Activated naive CD8-positive, alpha-beta T cell (primary cell): ENCODE measurements around the gene UMPS.
"Not testable (repeated sequence)": the region's sequence is repeated elsewhere in the genome, so short reads cannot be mapped to it uniquely, and the experiment has no call there.

ENCODE experiments used
- H3K27ac Mint-ChIP-seq: one replicate; pipeline ENCODE4 v1.8.0; 2021; ENCODE audit warnings: mixed read lengths
- H3K27me3 Mint-ChIP-seq: one replicate; pipeline ENCODE4 v1.8.0; 2021; ENCODE audit warnings: mixed read lengths
- H3K36me3 Mint-ChIP-seq: one replicate; pipeline ENCODE4 v1.8.0; 2021; ENCODE audit warnings: mixed read lengths
- H3K4me1 Mint-ChIP-seq: one replicate; pipeline ENCODE4 v1.8.0; 2021; ENCODE audit warnings: low read depth, mixed read lengths
- H3K4me3 Mint-ChIP-seq: one replicate; pipeline ENCODE4 v1.8.0; 2021; ENCODE audit warnings: mild to moderate bottlenecking, mixed read lengths
- H3K9me3 Mint-ChIP-seq: one replicate; pipeline ENCODE4 v1.8.0; 2021; ENCODE audit warnings: low read depth, mixed read lengths

The UMPS gene

GRCh38 chr3:124747111-124747981, 17.1 kb downstream of the UMPS start:
- Mint-ChIP-seq H3K27me3 (no peaks in the 10 kb centered on the region), H3K4me3 (no peak overlapping the region), H3K4me1 (peaks cover under 1% of the 10 kb centered on the region)

GRCh38 chr3:124748560-124749198, 18.4 kb downstream of the UMPS start:
- peaks cover 2% of the 10 kb centered on the region for H3K27me3 Mint-ChIP-seq
- no peak overlapping the region for H3K4me3 Mint-ChIP-seq

More at GRCh38 chr3:124747111-124747981, 17.1 kb downstream of the UMPS start:
- Mint-ChIP-seq H3K9me3 (no peaks in the 10 kb centered on the region), H3K36me3 (no peaks in the 10 kb centered on the region), H3K27ac (no peak overlapping the region)

GRCh38 chr3:124749877-124750276, 19.6 kb downstream of the UMPS start:
- not testable (repeated sequence) for H3K36me3 Mint-ChIP-seq, H3K4me1 Mint-ChIP-seq, H3K4me3 Mint-ChIP-seq, H3K27ac Mint-ChIP-seq, H3K27me3 Mint-ChIP-seq, H3K9me3 Mint-ChIP-seq

More at GRCh38 chr3:124748560-124749198, 18.4 kb downstream of the UMPS start:
- H3K27ac Mint-ChIP-seq: no peak overlapping the region
- no peaks in the 10 kb centered on the region for H3K36me3 Mint-ChIP-seq
- no peaks in the 10 kb centered on the region for H3K9me3 Mint-ChIP-seq
- no peaks in the 10 kb centered on the region for H3K4me1 Mint-ChIP-seq

GRCh38 chr3:124751501-124751900, 21.2 kb downstream of the UMPS start:
- Mint-ChIP-seq H3K4me1 (no peaks in the 10 kb centered on the region), H3K9me3 (no peaks in the 10 kb centered on the region), H3K27ac (no peak overlapping the region), H3K4me3 (no peak overlapping the region), H3K27me3 (peaks cover 2% of the 10 kb centered on the region), H3K36me3 (peaks cover 2% of the 10 kb centered on the region)

- H3K4me1 Mint-ChIP-seq: no peaks in the 10 kb centered on the region
- no peaks in the 10 kb centered on the region for H3K9me3 Mint-ChIP-seq
- peaks cover 2% of the 10 kb centered on the region for H3K27me3 Mint-ChIP-seq
- no peak overlapping the region for H3K4me3 Mint-ChIP-seq
- H3K36me3 Mint-ChIP-seq: peaks cover 2% of the 10 kb centered on the region
- H3K27ac Mint-ChIP-seq: no peak overlapping the region
These were observed 21.8 kb downstream of the UMPS start for GRCh38 chr3:124752051-124752450.

GRCh38 chr3:124757926-124758325, 27.7 kb downstream of the UMPS start:
- not testable (repeated sequence) for H3K4me3 Mint-ChIP-seq, H3K9me3 Mint-ChIP-seq, H3K27ac Mint-ChIP-seq, H3K27me3 Mint-ChIP-seq, H3K36me3 Mint-ChIP-seq, H3K4me1 Mint-ChIP-seq

GRCh38 chr3:124758851-124759635, 28.8 kb downstream of the UMPS start:
- no peak overlapping the region for H3K4me3 Mint-ChIP-seq
- no peaks in the 10 kb centered on the region for H3K27me3 Mint-ChIP-seq
- H3K27ac Mint-ChIP-seq: no peak overlapping the region
- no peaks in the 10 kb centered on the region for H3K9me3 Mint-ChIP-seq
- H3K36me3 Mint-ChIP-seq: peaks cover 2% of the 10 kb centered on the region
- H3K4me1 Mint-ChIP-seq: peaks cover 7% of the 10 kb centered on the region

- Mint-ChIP-seq H3K36me3 (peaks cover 2% of the 10 kb centered on the region), H3K4me3 (no peak overlapping the region), H3K4me1 (peaks cover 7% of the 10 kb centered on the region), H3K27ac (no peak overlapping the region), H3K9me3 (no peaks in the 10 kb centered on the region), H3K27me3 (no peaks in the 10 kb centered on the region)
These were observed 29.6 kb downstream of the UMPS start for GRCh38 chr3:124759666-124760401.

- Mint-ChIP-seq H3K36me3 (no peaks in the 10 kb centered on the region), H3K4me1 (peaks cover 7% of the 10 kb centered on the region), H3K27ac (no peak overlapping the region), H3K9me3 (no peaks in the 10 kb centered on the region), H3K27me3 (no peaks in the 10 kb centered on the region), H3K4me3 (no peak overlapping the region)
These were observed 30.3 kb downstream of the UMPS start for GRCh38 chr3:124760601-124761000.

- H3K9me3 Mint-ChIP-seq: no peaks in the 10 kb centered on the region
- H3K36me3 Mint-ChIP-seq: no peaks in the 10 kb centered on the region
- peak overlapping the region; percentile 66 for H3K4me3 Mint-ChIP-seq
- no peak overlapping the region for H3K27ac Mint-ChIP-seq
- H3K4me1 Mint-ChIP-seq: peaks cover 7% of the 10 kb centered on the region
- H3K27me3 Mint-ChIP-seq: no peaks in the 10 kb centered on the region
These were observed 31.1 kb downstream of the UMPS start for GRCh38 chr3:124761250-124761796.

- H3K27ac Mint-ChIP-seq: no peak overlapping the region
- H3K27me3 Mint-ChIP-seq: no peaks in the 10 kb centered on the region
- H3K4me3 Mint-ChIP-seq: no peak overlapping the region
- no peaks in the 10 kb centered on the region for H3K9me3 Mint-ChIP-seq
- H3K4me1 Mint-ChIP-seq: peaks cover 7% of the 10 kb centered on the region
- no peaks in the 10 kb centered on the region for H3K36me3 Mint-ChIP-seq
These were observed 31.8 kb downstream of the UMPS start for GRCh38 chr3:124761935-124762660.

- Mint-ChIP-seq H3K36me3 (no peaks in the 10 kb centered on the region), H3K27ac (no peak overlapping the region), H3K27me3 (no peaks in the 10 kb centered on the region), H3K9me3 (no peaks in the 10 kb centered on the region), H3K4me1 (peaks cover 7% of the 10 kb centered on the region), H3K4me3 (no peak overlapping the region)
These were observed 32.4 kb downstream of the UMPS start for GRCh38 chr3:124762661-124763011.

GRCh38 chr3:124763206-124763605, 33.0 kb downstream of the UMPS start:
- no peaks in the 10 kb centered on the region for H3K27me3 Mint-ChIP-seq
- no peak overlapping the region for H3K27ac Mint-ChIP-seq
- H3K4me3 Mint-ChIP-seq: no peak overlapping the region
- H3K4me1 Mint-ChIP-seq: peaks cover 7% of the 10 kb centered on the region
- H3K36me3 Mint-ChIP-seq: no peaks in the 10 kb centered on the region
- no peaks in the 10 kb centered on the region for H3K9me3 Mint-ChIP-seq
